Chondrocyte (in vitro differentiated cells): Measurements from ENCODE around the gene TTLL11. TPM values are rescaled to one million over a fixed set of nuclear protein-coding genes. Genes with fewer than 3 reads are reported as not detected.

ENCODE experiments used
- DNase-seq: peaks from one replicate; pipeline ENCODE4 v3.0.0; 2021; ENCODE audit warnings: mixed read lengths, low spot score
- H3K27ac Mint-ChIP-seq: one replicate; pipeline ENCODE4 v1.8.0; 2021; ENCODE audit warnings: mild to moderate bottlenecking, moderate library complexity, mixed read lengths; ENCODE audit not compliant: unreplicated experiment
- H3K27me3 Mint-ChIP-seq: 2 replicates; pipeline ENCODE4 v1.8.0; 2021; ENCODE audit warnings: low read depth, mixed read lengths
- H3K36me3 Mint-ChIP-seq: 2 replicates; pipeline ENCODE4 v1.8.0; 2021; ENCODE audit warnings: low read depth, mixed read lengths
- H3K4me1 Mint-ChIP-seq: 2 replicates; pipeline ENCODE4 v1.8.0; 2021; ENCODE audit warnings: low read depth, mild to moderate bottlenecking, mixed read lengths
- H3K4me3 Mint-ChIP-seq: one replicate; pipeline ENCODE4 v1.8.0; 2021; ENCODE audit warnings: mild to moderate bottlenecking, moderate library complexity, mixed read lengths; ENCODE audit not compliant: unreplicated experiment
- H3K9me3 Mint-ChIP-seq: 2 replicates; pipeline ENCODE4 v1.8.0; 2021; ENCODE audit warnings: low read depth, mixed read lengths
- CTCF ChIP-seq: fragments of 200-600 bp; sonication (generic); IDR thresholded peaks from 2 replicates; pipeline ENCODE4 v1.5.0; 2021; ENCODE audit warnings: antibody characterized with exemption, mild to moderate bottlenecking, moderate library complexity
- total RNA-seq: library from RNA; stranded (reverse); gene quantifications from 3 replicates; pipeline ENCODE4 v1.2.1, GENCODE V29; 2021

Gene TTLL11
- total RNA-seq, 1 donor from 2014 or later = 9.1 TPM

DNA sequence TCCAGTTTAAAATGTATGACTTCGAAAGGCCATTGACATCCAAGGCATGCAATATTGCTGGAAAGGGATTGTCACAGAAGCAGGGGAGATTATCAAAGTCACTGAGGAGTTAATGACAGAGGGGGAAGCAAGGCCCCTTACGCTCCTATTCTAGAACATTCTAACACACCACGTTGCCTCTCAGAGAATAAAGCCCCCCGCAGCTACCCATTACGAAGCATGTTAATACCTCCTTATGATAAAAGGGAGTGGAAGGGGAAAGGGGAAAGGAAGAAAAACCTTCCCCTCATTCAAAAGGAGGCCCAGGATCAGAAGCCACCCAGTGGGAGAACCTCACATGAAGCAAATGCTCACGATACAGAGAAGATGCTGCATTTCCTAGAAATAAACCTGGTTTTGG, 228.0 kb downstream of the TTLL11 start:
- Mint-ChIP-seq H3K27me3 (no peaks in the 10 kb centered on the region), H3K4me1 (peaks cover 20% of the 10 kb centered on the region), H3K27ac (no peak overlapping the region), H3K36me3 (peaks cover 8% of the 10 kb centered on the region), H3K9me3 (no peaks in the 10 kb centered on the region), H3K4me3 (no peak overlapping the region)
- no peak for TF ChIP-seq CTCF
- no peak for DNase-seq

DNA sequence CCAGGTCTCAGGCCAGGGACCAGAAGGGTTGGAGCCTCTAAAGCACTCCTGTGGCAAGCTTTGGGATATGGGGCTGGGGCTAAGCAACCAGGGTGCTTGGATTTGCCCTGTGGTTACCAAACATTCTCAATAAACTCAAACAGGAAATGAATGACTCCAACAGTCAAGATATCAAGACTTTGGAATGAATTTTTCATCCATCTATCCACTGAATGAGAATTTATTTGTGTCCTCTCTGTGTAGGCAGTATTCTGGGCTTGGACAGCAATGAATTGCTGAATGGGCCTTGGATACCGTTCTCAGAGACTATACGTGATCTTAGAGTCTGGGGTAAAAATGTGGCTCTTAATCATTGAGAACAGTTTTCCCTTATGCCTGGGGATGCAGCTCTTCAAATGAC, 229.2 kb downstream of the TTLL11 start:
- H3K4me1 Mint-ChIP-seq = peaks cover 20% of the 10 kb centered on the region
- peaks cover 14% of the 10 kb centered on the region for H3K36me3 Mint-ChIP-seq
- no peak for DNase-seq
- no peak overlapping the region for H3K27ac Mint-ChIP-seq
- no peak overlapping the region for H3K4me3 Mint-ChIP-seq
- TF ChIP-seq CTCF = no peak
- H3K27me3 Mint-ChIP-seq = no peaks in the 10 kb centered on the region
- no peaks in the 10 kb centered on the region for H3K9me3 Mint-ChIP-seq

DNA sequence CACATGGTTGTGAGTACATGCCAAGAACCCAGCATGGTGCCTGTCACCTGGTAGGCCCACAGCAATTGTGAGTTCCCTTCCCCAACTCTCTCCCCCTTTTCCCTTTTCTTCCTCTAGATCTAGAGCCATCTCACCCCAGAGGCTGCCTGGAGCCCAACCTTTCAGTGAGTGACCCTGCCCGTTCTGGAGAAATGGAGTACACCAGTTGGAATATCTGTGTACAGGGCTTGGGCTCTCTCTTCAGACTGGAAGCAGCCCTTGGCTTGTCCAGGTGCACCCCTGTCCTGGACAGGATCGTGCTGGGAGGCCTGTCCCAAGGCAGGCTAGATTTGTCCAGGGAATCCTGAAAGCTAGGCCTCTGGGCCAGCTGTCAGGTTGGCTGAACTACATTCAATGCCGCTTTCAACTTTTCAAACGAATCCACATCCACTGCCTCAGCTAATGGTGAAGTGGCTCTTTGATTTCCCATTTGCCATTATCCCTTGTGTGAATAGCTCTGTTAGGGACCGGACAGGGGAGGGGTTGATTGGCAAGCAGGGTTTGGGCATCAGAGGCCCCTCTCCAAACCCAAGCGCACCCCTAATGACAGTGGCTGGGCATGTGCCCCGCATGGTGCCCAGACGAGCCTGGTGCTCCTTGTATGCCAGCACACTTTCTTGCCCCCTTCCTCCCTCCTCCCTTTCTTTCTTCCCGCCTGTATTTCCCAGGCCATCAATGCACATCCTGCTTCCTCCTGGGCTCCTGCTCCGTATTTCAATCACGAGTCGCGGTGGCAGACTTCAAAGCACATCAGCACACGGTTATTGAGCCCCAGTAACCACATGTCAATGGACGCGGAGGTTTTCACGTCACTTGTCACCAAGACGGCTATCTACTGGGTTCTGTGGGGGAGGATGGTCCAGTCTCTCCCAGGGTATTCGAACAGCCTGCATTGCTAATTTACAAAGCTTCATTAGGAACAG, 230.5 kb downstream of the TTLL11 start:
- H3K27me3 Mint-ChIP-seq = no peaks in the 10 kb centered on the region
- TF ChIP-seq CTCF = no peak

DNA sequence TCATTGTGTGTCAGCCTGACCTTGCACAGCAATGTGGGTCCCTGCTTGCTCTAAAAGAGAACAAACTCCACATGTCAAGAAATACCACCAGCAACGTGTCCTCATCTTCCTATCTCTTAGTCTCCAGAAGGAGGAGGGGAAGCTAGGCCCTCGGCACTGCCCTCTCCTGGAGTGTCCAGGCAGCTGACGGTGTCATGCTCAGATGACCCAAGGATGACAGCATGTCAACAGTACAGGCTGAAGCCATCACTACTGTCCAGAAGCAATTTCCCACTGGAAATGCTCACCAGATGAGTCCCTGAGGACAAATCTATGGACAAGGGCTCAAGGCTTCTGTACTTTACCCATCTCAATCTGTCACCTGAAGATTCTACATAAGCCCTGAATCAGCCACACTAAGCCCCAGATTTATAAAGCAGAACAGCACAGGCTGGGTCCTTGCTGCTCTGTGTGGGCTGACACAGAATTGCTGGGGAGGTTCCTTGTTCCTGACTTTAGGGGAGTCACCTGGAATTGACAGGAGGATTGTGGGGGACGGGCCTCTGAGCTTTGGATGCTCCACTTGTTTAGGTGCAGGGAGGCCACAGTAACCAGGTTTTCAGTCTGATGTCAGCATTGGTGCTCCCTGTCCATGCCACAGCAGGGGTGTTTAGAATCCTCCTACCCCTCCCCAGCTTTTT, 231.5 kb downstream of the TTLL11 start:
- H3K27ac Mint-ChIP-seq = no peak overlapping the region
- no peak for DNase-seq
- H3K9me3 Mint-ChIP-seq = no peaks in the 10 kb centered on the region
- peak; percentile 69 for TF ChIP-seq CTCF
- H3K4me3 Mint-ChIP-seq = no peak overlapping the region
- H3K36me3 Mint-ChIP-seq = peaks cover 7% of the 10 kb centered on the region
- H3K4me1 Mint-ChIP-seq = peaks cover 20% of the 10 kb centered on the region
- H3K27me3 Mint-ChIP-seq = no peaks in the 10 kb centered on the region

More for the DNA sequence above, 230.5 kb downstream of the TTLL11 start:
- H3K4me3 Mint-ChIP-seq = no peak overlapping the region
- H3K27ac Mint-ChIP-seq = no peak overlapping the region
- H3K36me3 Mint-ChIP-seq = peaks cover 10% of the 10 kb centered on the region
- peaks cover 20% of the 10 kb centered on the region for H3K4me1 Mint-ChIP-seq
- no peaks in the 10 kb centered on the region for H3K9me3 Mint-ChIP-seq
- no peak for DNase-seq

DNA sequence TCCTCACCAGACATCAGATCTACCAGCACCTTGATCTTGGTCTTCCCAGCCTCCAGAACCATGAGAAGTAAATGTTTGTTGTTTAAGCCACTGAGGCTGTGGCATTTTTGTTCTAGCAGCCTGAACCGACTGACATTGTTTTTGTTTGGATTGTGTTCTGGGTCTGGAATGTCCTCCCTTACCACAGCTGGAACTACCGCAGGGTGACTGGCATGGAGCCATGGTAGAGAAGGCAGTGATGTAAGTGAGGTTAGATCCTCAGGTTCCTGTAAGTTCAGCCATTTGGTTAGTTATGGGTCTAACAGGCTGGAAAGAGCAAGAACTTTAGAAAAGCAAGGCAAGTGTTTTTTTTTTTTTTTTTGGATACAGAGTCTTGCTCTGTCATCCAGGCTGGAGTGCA, 232.4 kb downstream of the TTLL11 start:
- TF ChIP-seq CTCF = no peak
- peaks cover 7% of the 10 kb centered on the region for H3K36me3 Mint-ChIP-seq
- no peak for DNase-seq
- H3K27me3 Mint-ChIP-seq = no peaks in the 10 kb centered on the region
- no peaks in the 10 kb centered on the region for H3K9me3 Mint-ChIP-seq
- H3K4me1 Mint-ChIP-seq = peaks cover 20% of the 10 kb centered on the region
- H3K27ac Mint-ChIP-seq = peak overlapping the region; percentile 63
- H3K4me3 Mint-ChIP-seq = no peak overlapping the region
